Measurements from ENCODE around the gene SLC10A3.

SLC10A3 gene

DNA sequence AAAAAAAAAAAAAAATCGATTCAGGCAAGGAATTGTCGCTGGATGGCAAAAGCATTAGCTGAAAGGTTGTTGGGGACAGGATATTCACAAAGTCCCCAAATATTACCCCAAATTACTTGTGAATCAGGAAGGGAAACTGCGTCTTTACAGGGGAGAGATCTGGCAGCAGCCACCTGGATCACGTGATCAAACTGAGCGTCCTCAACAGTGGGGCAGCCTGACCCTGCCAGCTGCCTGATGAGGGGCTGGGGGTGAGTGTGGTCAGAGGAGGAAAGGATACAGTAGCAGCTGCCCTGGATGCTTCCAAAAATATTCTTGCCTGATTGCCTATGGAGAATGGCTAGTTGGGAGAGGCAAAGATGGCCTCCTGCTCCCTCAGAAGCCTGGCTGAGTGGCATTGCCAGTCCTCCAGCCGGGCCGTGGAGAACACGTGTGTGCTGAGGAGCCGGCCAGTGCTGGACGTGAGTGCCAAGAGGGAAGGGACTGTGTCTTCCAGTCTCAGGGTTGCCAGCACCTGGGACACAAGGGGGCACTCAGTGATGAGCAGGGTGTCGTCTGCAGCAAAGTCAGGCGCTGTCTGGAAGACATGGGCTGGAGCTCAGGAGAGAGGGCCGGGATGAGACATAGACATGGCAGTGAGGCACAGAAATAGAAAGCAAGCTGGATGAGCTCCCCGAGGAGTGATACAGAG lies 8.4 kb downstream of the SLC10A3 start:
- no peak for FAIRE-seq

DNA sequence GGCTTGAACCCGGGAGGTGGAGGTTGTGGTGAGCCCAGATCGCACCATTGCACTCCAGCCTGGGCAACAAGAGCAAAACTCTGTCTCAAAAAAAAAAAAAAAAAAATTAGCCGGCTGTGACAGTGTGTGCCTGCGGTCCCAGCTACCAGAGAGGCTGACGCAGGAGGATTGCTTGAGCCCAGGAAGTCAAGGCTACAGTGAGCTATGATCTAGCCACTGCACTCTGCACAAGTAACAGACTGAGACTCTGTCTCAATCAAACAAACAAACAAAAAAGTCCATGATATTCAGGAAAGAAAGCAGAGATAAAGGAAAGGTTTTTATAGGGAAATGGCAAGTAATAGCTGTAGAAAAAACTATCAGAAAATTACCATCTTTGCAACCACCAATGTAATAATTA lies 9.2 kb downstream of the SLC10A3 start:
- FAIRE-seq: no peak

DNA sequence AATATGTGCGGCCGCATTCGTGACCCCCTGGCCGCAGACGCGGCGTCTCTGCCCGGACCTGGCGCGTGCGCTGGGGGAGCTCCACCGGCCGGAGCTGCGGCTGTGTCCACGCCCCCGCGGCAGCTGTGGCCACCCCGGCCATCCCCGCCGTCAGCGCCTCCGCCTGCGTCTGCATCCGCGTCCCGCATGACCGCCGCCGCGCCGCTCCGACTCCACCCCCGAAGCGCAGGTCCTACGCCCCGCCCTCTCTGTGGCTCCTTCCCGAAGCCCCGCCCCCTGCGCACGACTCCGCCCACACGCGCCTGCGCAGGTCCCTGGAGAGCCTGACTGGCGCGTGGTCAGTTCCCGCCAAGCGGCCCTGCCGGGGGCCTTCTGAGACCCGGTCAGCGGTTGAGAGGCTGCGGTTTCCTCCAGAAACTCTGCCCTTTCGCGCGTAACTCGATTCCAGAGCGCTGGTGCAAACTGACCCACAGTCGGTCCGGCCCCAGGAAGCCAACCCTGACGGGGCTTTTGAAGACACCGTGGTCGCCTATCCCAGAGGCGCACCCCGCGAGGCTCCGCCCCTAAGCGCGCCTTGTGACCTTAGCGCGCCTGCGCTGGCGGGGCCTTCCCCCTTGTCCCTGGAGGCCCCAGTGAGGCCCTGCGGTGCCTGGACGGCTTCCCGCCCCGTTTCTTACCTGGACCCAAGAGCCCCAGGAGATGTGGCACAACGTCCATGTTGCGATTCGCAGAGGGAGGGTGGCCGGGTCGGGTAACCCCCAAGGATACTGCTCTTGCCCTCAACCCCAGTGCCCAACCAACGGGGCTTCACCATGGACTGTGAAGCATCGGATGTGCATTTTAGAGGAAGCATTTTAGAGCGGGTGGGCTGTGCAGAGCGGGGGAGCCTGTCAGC lies 11.5 kb downstream of the SLC10A3 start, which contains the start of gene LAGE3:
Gene LAGE3 (minus strand): TSS at position 554 of the 895 bp plus-strand sequence. CDS start 366 bp downstream, at position 188.
- FAIRE-seq: no peak

- FAIRE-seq: no peak
These were observed 12.4 kb downstream of the SLC10A3 start for GRCh38 chrX:154477891-154478477.

DNA sequence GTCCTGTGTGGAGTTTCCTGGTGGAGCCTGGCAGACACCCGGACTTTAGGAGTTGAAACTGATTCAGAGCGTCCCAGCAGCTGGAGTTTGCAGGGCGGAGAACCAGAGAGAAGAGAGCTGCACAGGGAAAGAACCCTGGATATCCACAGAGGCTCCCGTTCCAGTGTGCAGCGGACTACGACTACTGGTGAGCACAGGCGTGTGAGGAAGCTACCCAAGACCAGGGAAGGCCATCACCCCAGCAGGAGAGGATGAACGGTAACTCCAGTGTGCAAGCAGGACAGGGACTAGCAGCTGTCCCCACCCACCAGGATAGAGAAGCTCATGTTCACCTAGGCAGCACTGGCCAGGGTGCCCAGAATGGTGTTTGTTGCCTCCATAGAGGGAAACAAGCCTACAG lies 13.6 kb downstream of the SLC10A3 start:
- no peak for FAIRE-seq

- no peak for FAIRE-seq
These were observed 16.7 kb downstream of the SLC10A3 start for GRCh38 chrX:154473683-154474082.

DNA sequence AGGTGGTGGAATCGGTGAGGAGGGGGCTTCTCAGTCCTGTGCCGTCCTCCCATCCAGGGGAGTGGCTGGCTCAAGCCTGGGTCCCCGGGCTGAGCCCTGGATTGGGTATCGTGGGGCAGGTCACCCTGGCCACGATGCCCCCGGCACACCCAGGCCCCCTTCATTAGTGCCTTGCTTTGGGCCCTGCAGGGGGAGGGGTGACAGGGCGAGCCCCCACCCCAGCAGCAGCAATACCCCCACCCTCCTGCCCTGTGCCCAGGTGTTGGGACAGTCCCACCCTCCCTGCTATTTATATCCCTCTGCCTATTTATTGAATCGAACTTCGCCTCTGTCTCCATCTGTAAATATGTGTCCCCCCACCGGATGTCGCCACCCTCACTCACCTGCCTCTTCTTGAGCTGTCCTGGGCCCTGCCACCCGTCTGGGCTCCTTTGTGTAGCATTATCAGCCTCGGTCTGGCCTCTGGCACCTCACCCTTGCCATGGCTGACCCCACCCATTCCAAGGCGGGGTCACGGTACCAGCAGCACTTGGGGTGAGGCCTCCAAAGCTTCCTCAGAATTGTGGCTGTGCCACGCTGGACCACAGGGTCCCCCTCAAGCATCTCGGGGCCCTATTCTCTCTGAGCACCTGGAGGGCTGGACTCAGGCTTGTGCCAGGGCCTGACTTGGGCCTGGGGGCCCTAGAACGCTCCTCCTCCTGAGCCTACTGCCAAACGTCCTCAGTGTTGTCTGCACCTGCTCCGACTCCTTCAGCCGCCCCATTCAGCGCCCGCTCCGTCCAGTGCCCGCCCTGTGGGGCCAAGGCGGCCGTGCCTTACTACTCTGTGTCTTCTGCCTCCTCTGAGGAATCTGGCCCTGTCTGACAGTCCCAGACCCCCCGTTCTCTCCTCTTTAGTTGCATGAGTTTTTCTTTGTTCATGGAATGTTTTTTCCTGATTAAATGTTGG lies 17.5 kb downstream of the SLC10A3 start:
- no peak for FAIRE-seq

- no peak for FAIRE-seq
These were observed 18.4 kb downstream of the SLC10A3 start for GRCh38 chrX:154471839-154472684.

DNA sequence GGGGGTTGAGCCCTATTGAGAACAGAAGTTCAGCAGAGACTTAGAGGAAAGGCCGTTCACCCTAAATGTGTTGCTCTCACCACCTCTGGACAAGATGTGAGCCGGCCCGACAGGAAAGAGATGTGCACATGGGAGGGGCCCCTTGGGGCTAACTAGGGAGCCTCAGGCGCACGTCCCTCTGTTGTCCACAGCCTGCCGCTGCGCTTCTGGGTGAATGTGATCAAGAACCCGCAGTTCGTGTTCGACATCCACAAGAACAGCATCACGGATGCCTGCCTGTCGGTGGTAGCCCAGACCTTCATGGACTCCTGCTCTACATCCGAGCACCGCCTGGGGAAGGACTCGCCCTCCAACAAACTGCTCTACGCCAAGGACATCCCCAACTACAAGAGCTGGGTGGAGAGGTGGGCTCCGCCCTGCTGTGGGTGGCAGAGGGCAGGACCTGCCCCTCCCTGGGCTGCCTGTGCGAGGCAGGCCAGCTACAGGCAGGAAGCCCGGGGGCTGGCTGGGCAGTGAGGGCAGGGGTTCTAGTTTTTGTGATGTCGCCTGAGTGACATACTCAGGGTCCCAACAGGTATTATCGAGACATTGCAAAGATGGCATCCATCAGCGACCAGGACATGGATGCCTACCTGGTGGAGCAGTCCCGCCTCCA lies 19.4 kb downstream of the SLC10A3 start:
- no peak for FAIRE-seq

GRCh38 chrX:154470434-154470833 lies 20.0 kb downstream of the SLC10A3 start:
- no peak for FAIRE-seq

- FAIRE-seq: no peak
These were observed 20.5 kb downstream of the SLC10A3 start for GRCh38 chrX:154469880-154470279.

GRCh38 chrX:154469114-154469513 lies 21.3 kb downstream of the SLC10A3 start:
- FAIRE-seq: no peak

- no peak for FAIRE-seq
These were observed 22.2 kb downstream of the SLC10A3 start for GRCh38 chrX:154468217-154468616.

GRCh38 chrX:154467556-154467955 lies 22.9 kb downstream of the SLC10A3 start:
- no peak for FAIRE-seq

DNA sequence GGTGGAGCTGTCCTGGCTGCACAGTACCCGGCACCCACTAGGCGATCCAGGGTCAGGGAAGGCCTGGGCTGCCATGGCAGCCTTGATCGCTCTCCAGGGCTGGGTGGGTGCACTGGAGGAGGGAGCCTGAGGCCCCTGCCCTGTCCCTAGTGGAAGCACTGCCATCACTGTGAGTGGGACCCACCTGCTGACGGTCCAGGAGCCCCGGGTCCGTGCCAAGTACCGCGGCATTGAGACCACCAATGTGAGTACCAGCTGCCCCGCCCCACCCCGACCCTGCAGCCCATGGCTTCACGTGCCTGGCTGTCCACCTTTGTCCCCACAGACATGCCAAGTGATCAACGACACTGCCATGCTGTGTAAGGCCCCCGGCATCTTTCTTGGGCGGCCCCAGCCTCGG lies 23.5 kb downstream of the SLC10A3 start:
- FAIRE-seq: no peak

GRCh38 chrX:154466036-154466435 lies 24.4 kb downstream of the SLC10A3 start:
- FAIRE-seq: no peak

- FAIRE-seq: no peak
These were observed 24.8 kb downstream of the SLC10A3 start for GRCh38 chrX:154465601-154466000.

- FAIRE-seq: no peak
These were observed 25.5 kb downstream of the SLC10A3 start for GRCh38 chrX:154464806-154465365.

- FAIRE-seq: no peak
These were observed 26.7 kb downstream of the SLC10A3 start for GRCh38 chrX:154463611-154464220.

DNA sequence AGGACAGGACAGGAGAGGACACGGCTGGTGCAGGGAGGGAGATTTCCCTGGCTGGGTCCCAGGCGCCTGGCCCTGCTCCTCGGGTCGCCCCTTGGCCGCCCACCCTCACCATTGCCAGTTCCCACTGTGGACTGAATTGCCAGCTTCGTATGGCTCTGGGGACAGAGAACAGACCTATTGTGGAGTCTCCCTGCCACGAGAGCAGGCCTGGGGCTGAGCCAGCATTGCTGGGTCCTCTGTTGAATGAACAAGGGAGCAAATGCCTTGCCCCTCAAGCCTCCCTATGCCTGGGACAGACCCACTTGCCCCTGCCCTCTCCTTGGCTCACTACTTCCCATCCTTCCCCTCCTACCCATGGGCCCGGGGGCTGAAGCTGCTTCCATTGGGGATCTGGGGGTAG lies 28.0 kb downstream of the SLC10A3 start:
- FAIRE-seq: no peak

Data from TTC549 (cell line).